GM23338 (cell line): ENCODE results near the gene NKD1. TPM values are rescaled to one million over a fixed set of nuclear protein-coding genes. Genes with fewer than 3 reads are reported as not detected.

ENCODE experiments used
- ATAC-seq: fragments of 200-7000 bp; cut with Tn5 transposase; 3 replicates; pipeline ENCODE4 v1.9.1; 2020
- DNase-seq: peaks from one replicate; pipeline ENCODE4 v3.0.0-alpha.2; 2015; ENCODE audit warnings: low spot score
- H2AFZ ChIP-seq: fragments of 200-600 bp; sonication (generic); 2 replicates; pipeline ENCODE4 v1.8.0; 2016; ENCODE audit warnings: antibody characterized with exemption, mild to moderate bottlenecking, moderate library complexity
- H3F3A ChIP-seq: fragments of 200-600 bp; sonication (generic); replicated peaks from 2 replicates; pipeline ENCODE4 v1.8.0; 2017; ENCODE audit warnings: antibody characterized with exemption, mixed run types, low read depth
- H3K27ac ChIP-seq: fragments of 200-600 bp; sonication (generic); 2 replicates; pipeline ENCODE4 v1.6.1; 2016; ENCODE audit warnings: low read depth
- H3K27me3 ChIP-seq: fragments of 200-600 bp; sonication (generic); 2 replicates; pipeline ENCODE4 v1.8.0; 2016; ENCODE audit warnings: mild to moderate bottlenecking, mixed run types, moderate library complexity; ENCODE audit not compliant: insufficient read depth
- H3K36me3 ChIP-seq: fragments of 200-600 bp; sonication (generic); 2 replicates; pipeline ENCODE4 v1.8.0; 2016; ENCODE audit warnings: mild to moderate bottlenecking; ENCODE audit not compliant: insufficient read depth
- H3K4me1 ChIP-seq: fragments of 200-600 bp; sonication (generic); 2 replicates; pipeline ENCODE4 v1.8.0; 2016; ENCODE audit warnings: mild to moderate bottlenecking, moderate library complexity; ENCODE audit not compliant: insufficient read depth
- H3K4me2 ChIP-seq: fragments of 200-600 bp; sonication (generic); 2 replicates; pipeline ENCODE4 v1.7.1; 2017; ENCODE audit warnings: mixed run types
- H3K4me3 ChIP-seq: fragments of 200-600 bp; sonication (generic); 2 replicates; pipeline ENCODE4 v1.6.1; 2016; ENCODE audit warnings: mixed run types
- H3K79me2 ChIP-seq: fragments of 200-600 bp; sonication (generic); replicated peaks from 2 replicates; pipeline ENCODE4 v1.8.0; 2017; ENCODE audit warnings: mild to moderate bottlenecking; ENCODE audit not compliant: insufficient read depth
- H3K9me2 ChIP-seq: fragments of 200-600 bp; sonication (generic); 2 replicates; pipeline ENCODE4 v1.8.0; 2017; ENCODE audit not compliant: insufficient read depth
- H4K20me1 ChIP-seq: fragments of 200-600 bp; sonication (generic); replicated peaks from 2 replicates; pipeline ENCODE4 v1.8.0; 2017; ENCODE audit warnings: mild to moderate bottlenecking; ENCODE audit not compliant: insufficient read depth
- H3K27ac Mint-ChIP-seq: 2 replicates; pipeline ENCODE4 v1.8.0; 2020; ENCODE audit warnings: inconsistent platforms, mild to moderate bottlenecking, moderate library complexity, mixed read lengths
- H3K27me3 Mint-ChIP-seq: 3 replicates; pipeline ENCODE4 v1.8.0; 2022; ENCODE audit warnings: low read depth, mild to moderate bottlenecking, moderate library complexity, mixed read lengths, inconsistent platforms; ENCODE audit not compliant: insufficient read depth, poor library complexity
- H3K36me3 Mint-ChIP-seq: 3 replicates; pipeline ENCODE4 v1.8.0; 2021; ENCODE audit warnings: low read depth, mild to moderate bottlenecking, inconsistent platforms, moderate library complexity, mixed read lengths
- H3K4me1 Mint-ChIP-seq: 3 replicates; pipeline ENCODE4 v1.8.0; 2020; ENCODE audit warnings: mild to moderate bottlenecking, inconsistent platforms, mixed read lengths
- H3K4me3 Mint-ChIP-seq: 3 replicates; pipeline ENCODE4 v1.8.0; 2021; ENCODE audit warnings: moderate library complexity, mild to moderate bottlenecking, inconsistent platforms, mixed read lengths
- H3K9me3 Mint-ChIP-seq: 3 replicates; pipeline ENCODE4 v1.8.0; 2020; ENCODE audit warnings: moderate library complexity, mild to moderate bottlenecking, inconsistent platforms, mixed read lengths
- CREB1 ChIP-seq: fragments of 250-450 bp; sonication (Bioruptor Pico); IDR thresholded peaks from 2 replicates; pipeline ENCODE4 v1.5.0; 2020; ENCODE audit warnings: low read depth, mild to moderate bottlenecking, moderate library complexity
- CTCF ChIP-seq, 2 experiments: fragments of 200-600 bp in 1 of 2; sonication (generic) in 1 of 2; conservative IDR thresholded peaks; 2 replicates each; pipeline versions ENCODE4 v1.5.1 to v1.6.1; 2016 to 2017; ENCODE audit warnings: antibody characterized with exemption in 2 of 2, low read depth in 2 of 2, mild to moderate bottlenecking in 2 of 2, moderate library complexity in 1 of 2
- ETS1 ChIP-seq: IDR thresholded peaks from 2 replicates; pipeline ENCODE4 v1.6.1; 2016; ENCODE audit warnings: antibody characterized with exemption
- EZH2 ChIP-seq: fragments of 200-600 bp; sonication (generic); IDR thresholded peaks from one replicate; pipeline ENCODE4 v1.8.0; 2017; ENCODE audit warnings: antibody characterized with exemption, mild to moderate bottlenecking, low read depth; ENCODE audit not compliant: unreplicated experiment
- EZH2phosphoT487 ChIP-seq: fragments of 200-600 bp; sonication (generic); IDR thresholded peaks from one replicate; pipeline ENCODE4 v1.8.1; 2018; ENCODE audit warnings: antibody characterized with exemption; ENCODE audit not compliant: unreplicated experiment
- JUNB ChIP-seq: IDR thresholded peaks from one replicate; pipeline ENCODE4 v1.6.1; 2016; ENCODE audit warnings: antibody characterized with exemption; ENCODE audit not compliant: unreplicated experiment
- NANOG ChIP-seq: IDR thresholded peaks from 2 replicates; pipeline ENCODE4 v1.6.1; 2016; ENCODE audit warnings: antibody characterized with exemption, borderline replicate concordance
- POLR2AphosphoS5 ChIP-seq: IDR thresholded peaks from 2 replicates; pipeline ENCODE4 v1.6.1; 2016; ENCODE audit warnings: antibody characterized with exemption, low read depth
- STAT1 ChIP-seq: IDR thresholded peaks from one replicate; pipeline ENCODE4 v1.6.1; 2016; ENCODE audit warnings: antibody characterized with exemption; ENCODE audit not compliant: unreplicated experiment
- ZNF114 ChIP-seq: fragments of 250-450 bp; sonication (Bioruptor Pico); IDR thresholded peaks from 2 replicates; pipeline ENCODE4 v1.5.0; 2020; ENCODE audit warnings: mild to moderate bottlenecking, moderate library complexity
- ZNF331 ChIP-seq: fragments of 250-450 bp; sonication (Bioruptor Pico); IDR thresholded peaks from 2 replicates; pipeline ENCODE4 v1.5.0; 2020; ENCODE audit warnings: low read depth, mild to moderate bottlenecking, moderate library complexity
- polyA plus RNA-seq: library from polyadenylated mRNA; unstranded; fragments of >200 nt; fragmentation: Nextera tagmentation; extraction: Ambion mirVana; gene quantifications from 2 replicates; pipeline ENCODE4 v1.2.1, GENCODE V29; 2016
- total RNA-seq: library from RNA; depleted of rRNA; stranded (reverse); fragments of >200 nt; shearing (Covaris generic); gene quantifications from 2 replicates; pipeline ENCODE4 v1.2.3, GENCODE V29; 2014
- TF ChIP-seq, protein P1 (sequence below): IDR thresholded peaks from one replicate; pipeline ENCODE4 v1.6.1; 2018; ENCODE audit warnings: antibody characterized with exemption; ENCODE audit not compliant: unreplicated experiment
- TF ChIP-seq, protein P2 (sequence below): fragments of 250-450 bp; sonication (Bioruptor Pico); IDR thresholded peaks from 2 replicates; pipeline ENCODE4 v1.5.0; 2020; ENCODE audit warnings: mild to moderate bottlenecking, moderate library complexity

Gene NKD1
- total and polyA plus RNA-seq, 2 experiments from 2014 or later = 2.1 to 2.3 TPM

DNA sequence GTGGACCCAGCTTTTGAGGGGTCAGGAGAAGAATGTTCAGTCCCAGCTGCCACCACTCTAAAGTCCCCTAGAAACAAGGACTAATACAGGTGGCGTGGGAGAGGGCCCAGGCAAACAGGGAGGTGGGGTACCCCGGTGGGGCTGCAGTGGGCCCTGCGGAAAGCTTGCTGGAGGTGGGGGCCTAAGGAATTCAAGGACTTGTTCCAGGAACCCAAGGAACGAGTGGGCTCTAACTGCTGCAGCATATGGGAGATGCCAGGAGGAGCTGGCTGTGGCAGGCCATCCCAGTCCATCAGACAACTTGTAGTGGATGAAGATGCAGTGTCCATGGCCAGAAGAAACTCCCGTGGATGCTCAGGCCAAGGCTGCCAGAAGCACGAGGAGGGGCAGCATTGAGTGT lies 122.3 kb downstream of the NKD1 start:
- TF ChIP-seq CREB1 (CRISPR knock-in tag) = no peak
- no peak for TF ChIP-seq CTCF (conservative IDR thresholded peaks at IDR 0.05; ENCODE audit: low read depth in 2 of 2)
- TF ChIP-seq EZH2 = no peak
- no peak for TF ChIP-seq POLR2AphosphoS5
- TF ChIP-seq ZNF114 (CRISPR knock-in tag) = no peak
- TF ChIP-seq NANOG = no peak
- TF ChIP-seq ZNF331 (CRISPR knock-in tag) = no peak
- no peak for TF ChIP-seq STAT1
- TF ChIP-seq JUNB = no peak
- TF ChIP-seq, protein P1, sequence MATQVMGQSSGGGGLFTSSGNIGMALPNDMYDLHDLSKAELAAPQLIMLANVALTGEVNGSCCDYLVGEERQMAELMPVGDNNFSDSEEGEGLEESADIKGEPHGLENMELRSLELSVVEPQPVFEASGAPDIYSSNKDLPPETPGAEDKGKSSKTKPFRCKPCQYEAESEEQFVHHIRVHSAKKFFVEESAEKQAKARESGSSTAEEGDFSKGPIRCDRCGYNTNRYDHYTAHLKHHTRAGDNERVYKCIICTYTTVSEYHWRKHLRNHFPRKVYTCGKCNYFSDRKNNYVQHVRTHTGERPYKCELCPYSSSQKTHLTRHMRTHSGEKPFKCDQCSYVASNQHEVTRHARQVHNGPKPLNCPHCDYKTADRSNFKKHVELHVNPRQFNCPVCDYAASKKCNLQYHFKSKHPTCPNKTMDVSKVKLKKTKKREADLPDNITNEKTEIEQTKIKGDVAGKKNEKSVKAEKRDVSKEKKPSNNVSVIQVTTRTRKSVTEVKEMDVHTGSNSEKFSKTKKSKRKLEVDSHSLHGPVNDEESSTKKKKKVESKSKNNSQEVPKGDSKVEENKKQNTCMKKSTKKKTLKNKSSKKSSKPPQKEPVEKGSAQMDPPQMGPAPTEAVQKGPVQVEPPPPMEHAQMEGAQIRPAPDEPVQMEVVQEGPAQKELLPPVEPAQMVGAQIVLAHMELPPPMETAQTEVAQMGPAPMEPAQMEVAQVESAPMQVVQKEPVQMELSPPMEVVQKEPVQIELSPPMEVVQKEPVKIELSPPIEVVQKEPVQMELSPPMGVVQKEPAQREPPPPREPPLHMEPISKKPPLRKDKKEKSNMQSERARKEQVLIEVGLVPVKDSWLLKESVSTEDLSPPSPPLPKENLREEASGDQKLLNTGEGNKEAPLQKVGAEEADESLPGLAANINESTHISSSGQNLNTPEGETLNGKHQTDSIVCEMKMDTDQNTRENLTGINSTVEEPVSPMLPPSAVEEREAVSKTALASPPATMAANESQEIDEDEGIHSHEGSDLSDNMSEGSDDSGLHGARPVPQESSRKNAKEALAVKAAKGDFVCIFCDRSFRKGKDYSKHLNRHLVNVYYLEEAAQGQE = no peak
- TF ChIP-seq EZH2phosphoT487 = no peak
- TF ChIP-seq, protein P2, sequence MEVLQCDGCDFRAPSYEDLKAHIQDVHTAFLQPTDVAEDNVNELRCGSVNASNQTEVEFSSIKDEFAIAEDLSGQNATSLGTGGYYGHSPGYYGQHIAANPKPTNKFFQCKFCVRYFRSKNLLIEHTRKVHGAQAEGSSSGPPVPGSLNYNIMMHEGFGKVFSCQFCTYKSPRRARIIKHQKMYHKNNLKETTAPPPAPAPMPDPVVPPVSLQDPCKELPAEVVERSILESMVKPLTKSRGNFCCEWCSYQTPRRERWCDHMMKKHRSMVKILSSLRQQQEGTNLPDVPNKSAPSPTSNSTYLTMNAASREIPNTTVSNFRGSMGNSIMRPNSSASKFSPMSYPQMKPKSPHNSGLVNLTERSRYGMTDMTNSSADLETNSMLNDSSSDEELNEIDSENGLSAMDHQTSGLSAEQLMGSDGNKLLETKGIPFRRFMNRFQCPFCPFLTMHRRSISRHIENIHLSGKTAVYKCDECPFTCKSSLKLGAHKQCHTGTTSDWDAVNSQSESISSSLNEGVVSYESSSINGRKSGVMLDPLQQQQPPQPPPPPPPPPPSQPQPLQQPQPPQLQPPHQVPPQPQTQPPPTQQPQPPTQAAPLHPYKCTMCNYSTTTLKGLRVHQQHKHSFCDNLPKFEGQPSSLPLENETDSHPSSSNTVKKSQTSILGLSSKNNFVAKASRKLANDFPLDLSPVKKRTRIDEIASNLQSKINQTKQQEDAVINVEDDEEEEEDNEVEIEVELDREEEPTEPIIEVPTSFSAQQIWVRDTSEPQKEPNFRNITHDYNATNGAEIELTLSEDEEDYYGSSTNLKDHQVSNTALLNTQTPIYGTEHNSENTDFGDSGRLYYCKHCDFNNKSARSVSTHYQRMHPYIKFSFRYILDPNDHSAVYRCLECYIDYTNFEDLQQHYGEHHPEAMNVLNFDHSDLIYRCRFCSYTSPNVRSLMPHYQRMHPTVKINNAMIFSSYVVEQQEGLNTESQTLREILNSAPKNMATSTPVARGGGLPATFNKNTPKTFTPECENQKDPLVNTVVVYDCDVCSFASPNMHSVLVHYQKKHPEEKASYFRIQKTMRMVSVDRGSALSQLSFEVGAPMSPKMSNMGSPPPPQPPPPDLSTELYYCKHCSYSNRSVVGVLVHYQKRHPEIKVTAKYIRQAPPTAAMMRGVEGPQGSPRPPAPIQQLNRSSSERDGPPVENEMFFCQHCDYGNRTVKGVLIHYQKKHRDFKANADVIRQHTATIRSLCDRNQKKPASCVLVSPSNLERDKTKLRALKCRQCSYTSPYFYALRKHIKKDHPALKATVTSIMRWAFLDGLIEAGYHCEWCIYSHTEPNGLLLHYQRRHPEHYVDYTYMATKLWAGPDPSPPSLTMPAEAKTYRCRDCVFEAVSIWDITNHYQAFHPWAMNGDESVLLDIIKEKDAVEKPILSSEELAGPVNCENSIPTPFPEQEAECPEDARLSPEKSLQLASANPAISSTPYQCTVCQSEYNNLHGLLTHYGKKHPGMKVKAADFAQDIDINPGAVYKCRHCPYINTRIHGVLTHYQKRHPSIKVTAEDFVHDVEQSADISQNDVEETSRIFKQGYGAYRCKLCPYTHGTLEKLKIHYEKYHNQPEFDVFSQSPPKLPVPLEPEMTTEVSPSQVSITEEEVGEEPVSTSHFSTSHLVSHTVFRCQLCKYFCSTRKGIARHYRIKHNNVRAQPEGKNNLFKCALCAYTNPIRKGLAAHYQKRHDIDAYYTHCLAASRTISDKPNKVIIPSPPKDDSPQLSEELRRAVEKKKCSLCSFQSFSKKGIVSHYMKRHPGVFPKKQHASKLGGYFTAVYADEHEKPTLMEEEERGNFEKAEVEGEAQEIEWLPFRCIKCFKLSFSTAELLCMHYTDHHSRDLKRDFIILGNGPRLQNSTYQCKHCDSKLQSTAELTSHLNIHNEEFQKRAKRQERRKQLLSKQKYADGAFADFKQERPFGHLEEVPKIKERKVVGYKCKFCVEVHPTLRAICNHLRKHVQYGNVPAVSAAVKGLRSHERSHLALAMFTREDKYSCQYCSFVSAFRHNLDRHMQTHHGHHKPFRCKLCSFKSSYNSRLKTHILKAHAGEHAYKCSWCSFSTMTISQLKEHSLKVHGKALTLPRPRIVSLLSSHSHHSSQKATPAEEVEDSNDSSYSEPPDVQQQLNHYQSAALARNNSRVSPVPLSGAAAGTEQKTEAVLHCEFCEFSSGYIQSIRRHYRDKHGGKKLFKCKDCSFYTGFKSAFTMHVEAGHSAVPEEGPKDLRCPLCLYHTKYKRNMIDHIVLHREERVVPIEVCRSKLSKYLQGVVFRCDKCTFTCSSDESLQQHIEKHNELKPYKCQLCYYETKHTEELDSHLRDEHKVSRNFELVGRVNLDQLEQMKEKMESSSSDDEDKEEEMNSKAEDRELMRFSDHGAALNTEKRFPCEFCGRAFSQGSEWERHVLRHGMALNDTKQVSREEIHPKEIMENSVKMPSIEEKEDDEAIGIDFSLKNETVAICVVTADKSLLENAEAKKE = no peak
- TF ChIP-seq ETS1 = no peak
- Mint-ChIP-seq H3K36me3 (peaks cover 22% of the 10 kb centered on the region), H3K4me1 (peaks cover 10% of the 10 kb centered on the region), H3K27me3 (peaks cover 5% of the 10 kb centered on the region), H3K9me3 (peaks cover 30% of the 10 kb centered on the region), H3K27ac (no peak overlapping the region), H3K4me3 (no peak overlapping the region)
- no peak overlapping the region for H3K4me3 ChIP-seq
- H3K27me3 ChIP-seq = peaks cover 5% of the 10 kb centered on the region; the same call in 1 of the 2 replicates
- DNase-seq (no peak), ATAC-seq (no peak)
- H3K27ac ChIP-seq = no peak overlapping the region
- no peaks in the 10 kb centered on the region for H3K36me3 ChIP-seq
- no peak overlapping the region for H2AFZ ChIP-seq
- H3K9me2 ChIP-seq = no peaks in the 10 kb centered on the region
- no peaks in the 10 kb centered on the region for H4K20me1 ChIP-seq
- no peak overlapping the region for H3K4me2 ChIP-seq
- H3F3A ChIP-seq = no peaks in the 10 kb centered on the region
- no peaks in the 10 kb centered on the region for H3K79me2 ChIP-seq
- H3K4me1 ChIP-seq = no peaks in the 10 kb centered on the region
